Ureter (tissue), 1 donor: ENCODE measurements around the gene CD101. TPM values are rescaled to one million over a fixed set of nuclear protein-coding genes. Genes with fewer than 3 reads are reported as not detected.

ENCODE experiments used
- total RNA-seq: library from RNA; stranded (reverse); gene quantifications from one replicate; pipeline ENCODE4 v1.2.4, GENCODE V29; 2023
- donor health status: DM: yes; HTN: yes; CAD: no.

Gene CD101
- total RNA-seq, 1 donor from 2014 or later: 1.1 TPM

Other genes starting within 250 kb of the CD101 start
- gene CD2, start 247.3 kb upstream of the CD101 start, total RNA-seq: 7.1 TPM
- gene PTGFRN, start 91.8 kb upstream of the CD101 start, total RNA-seq: 103 TPM
- 25.1 TPM for gene TTF2, start 58.6 kb downstream of the CD101 start, total RNA-seq
- 8.0 TPM for gene TRIM45, start 120.0 kb downstream of the CD101 start, total RNA-seq
- 43.7 TPM for gene VTCN1, start 209.2 kb downstream of the CD101 start, total RNA-seq